GM18499 (cell line): ENCODE measurements around the gene SMIM35.

Source experiments
- ATAC-seq: cut with Tn5 transposase; IDR thresholded peaks from one replicate; pipeline ENCODE4 v1.9.1; 2021; ENCODE audit warnings: moderate number of reproducible peaks; ENCODE audit not compliant: insufficient read depth, unreplicated experiment

The SMIM35 gene

DNA sequence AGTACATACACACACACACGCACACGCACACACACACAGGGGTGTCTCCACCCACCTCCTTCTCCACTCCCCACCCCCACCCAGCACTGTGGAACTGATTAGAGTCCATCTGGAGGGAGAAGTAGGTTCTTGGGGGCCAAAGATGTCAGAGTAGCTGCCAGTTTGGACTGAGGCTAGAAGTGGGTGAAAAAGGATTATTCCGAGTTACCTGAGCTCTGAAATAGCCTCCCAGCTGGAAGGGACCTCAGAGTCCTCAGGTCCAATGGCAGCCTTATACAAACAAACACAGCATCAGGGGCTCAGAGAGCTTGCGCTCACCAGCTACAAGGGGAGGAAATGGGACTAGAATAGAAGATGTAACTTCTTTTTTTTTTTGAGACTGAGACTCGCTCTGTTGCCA is 79.7 kb downstream of the SMIM35 start:
- no peak for ATAC-seq

DNA sequence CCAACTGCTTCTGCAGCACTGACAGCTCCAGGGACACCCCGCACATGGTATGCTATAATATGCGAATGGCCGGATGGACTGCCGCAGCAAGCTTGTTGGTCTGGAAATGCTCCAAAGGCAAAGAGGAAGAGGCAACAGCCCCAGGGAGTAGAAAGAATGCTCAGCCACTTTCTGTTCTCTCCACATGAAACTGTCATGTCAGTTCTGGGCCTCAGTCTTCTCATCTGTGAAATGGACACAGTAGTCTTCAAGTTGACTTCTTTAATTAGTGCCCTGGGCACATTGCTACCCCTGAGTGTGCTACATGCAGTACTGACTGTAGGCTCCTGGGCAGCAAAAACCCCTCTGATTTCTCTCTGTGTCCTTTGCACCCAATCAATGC is 80.6 kb downstream of the SMIM35 start:
- no peak for ATAC-seq

DNA sequence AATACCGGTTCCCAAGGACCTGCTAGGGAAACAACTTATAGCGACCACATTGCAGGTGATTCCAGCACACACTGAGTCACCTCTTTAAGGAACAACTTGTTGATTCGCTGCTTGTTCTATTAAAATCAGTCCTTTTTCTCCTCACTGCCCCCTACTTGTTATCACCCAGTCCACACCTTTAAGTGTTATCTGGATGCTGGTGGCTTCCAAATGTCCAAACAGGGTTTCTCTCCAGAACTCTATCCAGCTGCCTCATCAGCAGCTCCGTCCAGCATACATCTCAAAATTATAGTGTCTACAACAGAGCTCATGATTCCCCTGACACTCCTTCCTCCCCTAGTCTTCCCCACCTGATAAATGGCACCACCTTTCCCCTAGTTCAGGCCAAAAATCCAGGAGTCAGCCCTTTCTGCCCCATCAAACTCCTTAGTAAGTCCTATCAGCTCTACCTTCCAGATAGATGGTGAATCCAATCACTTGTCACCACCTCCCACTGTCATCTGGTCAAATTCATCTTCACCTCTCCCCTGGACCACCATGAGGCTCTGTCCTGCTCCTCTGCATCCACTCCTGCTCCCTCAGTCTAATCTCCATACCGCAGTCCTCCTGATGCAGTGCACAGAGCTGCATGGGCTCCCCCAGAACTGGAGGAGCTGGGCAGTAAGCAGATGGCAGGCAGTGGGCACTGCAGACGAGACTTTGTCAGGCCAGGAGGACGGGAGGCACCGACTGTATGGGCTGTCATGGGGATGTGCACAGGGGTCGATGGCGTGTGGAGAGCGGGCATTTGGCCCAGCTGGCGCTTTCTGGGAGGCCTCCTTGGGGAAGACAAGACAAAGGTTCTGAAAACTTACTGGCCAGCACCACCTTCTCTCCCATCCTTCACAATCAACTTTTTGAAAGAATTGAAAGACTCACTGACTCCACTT is 81.3 kb downstream of the SMIM35 start:
- no peak for ATAC-seq

DNA sequence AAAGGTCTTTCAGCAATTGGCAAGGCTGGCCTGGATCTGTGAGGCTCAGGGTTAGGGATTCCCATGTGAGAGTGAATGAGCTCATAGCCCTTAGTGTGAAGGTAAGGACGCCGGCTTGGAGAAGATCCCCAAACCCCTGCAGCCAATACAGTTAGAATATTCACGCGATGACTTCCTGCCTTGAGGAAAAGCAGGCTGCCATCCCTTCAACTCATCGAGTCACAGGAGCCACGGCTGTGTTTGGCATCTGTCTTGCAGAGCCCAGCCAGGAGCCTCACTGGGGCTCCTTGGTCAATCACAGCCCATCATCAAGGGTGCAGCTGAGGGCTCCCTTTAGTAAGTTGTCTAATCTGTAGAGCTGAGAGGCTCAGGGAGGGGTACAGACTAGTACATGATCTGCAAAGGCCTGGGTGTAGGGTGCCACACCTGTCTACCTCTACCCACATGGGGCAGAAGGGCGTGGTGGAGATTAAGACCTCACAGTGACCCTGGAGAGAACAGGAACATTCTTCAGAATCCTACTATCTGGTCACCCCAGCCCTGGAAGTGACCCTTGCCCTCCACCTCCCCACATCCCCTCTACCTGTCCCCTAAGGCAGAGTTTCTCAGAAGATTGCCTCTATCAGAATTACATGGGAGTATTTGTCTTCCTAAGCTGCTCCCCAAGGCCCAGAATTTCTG is 82.1 kb downstream of the SMIM35 start:
- no peak for ATAC-seq

DNA sequence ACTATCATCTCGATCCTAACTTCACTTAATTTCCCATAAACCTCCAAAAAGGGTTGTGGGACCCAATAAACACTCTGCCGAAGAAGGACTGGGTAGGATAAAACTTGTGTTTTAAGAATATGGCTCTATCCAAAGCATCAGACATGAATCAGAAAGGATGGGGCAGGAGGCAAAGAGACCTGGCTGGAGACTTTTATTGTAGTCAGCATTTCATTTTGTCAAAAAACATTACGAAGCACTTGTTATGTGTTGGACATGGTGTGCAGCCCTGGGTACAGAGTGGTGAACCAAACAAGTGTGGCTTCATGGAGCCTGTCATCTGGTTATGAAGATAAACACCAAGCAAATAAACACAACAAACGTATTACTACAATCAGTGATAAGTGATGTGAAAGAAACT is 83.3 kb downstream of the SMIM35 start:
- no peak for ATAC-seq

DNA sequence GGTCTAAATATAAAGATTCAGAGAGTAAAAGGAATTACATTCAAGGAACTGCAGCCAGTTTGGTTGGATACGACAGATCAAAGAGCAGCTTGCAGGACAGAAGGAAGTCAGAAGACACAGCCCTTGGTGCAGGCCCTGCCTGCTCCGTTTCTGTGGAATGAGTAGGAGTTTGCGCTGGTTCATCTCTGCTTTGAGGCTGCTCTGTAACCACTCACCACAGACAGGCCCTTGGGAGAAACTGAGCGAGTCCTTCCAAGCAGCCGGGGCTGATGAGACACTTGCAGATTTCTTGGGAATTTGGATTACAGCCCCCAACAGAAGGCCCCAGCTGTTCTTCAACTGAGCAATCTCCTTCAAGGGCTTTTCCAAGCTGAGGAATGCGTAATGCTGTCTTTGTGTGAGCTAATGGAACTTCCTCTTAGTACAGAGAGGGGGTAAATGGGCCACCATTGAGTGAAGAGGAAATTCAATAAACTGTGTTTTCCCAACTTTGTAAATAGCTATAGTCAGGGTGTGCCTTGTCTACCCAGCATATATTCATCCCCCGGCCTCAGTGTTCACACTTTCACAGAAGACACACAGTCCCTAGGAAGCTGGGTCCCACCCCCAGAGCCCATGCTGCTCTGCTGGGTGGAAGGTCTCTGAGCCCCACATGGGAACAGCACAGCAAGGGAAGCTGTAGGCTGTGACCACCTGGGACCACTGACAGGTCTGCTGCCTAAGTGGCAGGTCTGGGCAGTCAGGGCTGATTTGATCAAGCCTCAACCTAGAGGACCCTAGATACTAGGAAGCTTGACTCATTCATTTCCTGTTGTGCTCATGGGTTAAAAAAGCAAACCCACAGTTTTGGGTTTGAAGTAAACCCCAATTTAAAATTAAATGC is 84.0 kb downstream of the SMIM35 start:
- ATAC-seq = no peak

DNA sequence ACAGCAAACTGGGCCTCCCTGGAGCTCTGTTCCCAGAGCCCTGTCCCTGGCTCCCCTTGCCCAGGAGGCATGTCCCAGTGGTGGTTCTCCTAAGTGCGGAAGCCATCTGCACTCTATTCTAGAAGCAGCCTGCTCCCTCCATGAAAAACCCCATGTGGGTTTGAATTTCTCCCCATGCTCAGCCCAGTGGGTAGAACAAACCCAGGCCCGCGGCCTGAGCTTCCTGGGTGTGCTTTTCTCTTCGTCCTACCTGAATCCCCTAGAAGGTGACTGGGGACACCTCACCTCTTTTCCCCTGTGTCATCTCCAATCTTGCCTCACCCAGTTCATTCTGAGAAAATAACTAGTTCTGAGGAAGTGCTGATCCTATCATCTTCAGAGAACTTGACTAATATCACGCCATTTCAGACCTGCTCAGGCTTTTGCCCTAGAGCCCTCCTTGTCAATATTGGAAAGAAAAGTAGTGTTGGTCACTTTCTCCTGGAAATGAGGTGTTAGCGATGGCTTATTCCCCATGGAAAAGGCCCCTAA is 84.7 kb downstream of the SMIM35 start:
- no peak for ATAC-seq

DNA sequence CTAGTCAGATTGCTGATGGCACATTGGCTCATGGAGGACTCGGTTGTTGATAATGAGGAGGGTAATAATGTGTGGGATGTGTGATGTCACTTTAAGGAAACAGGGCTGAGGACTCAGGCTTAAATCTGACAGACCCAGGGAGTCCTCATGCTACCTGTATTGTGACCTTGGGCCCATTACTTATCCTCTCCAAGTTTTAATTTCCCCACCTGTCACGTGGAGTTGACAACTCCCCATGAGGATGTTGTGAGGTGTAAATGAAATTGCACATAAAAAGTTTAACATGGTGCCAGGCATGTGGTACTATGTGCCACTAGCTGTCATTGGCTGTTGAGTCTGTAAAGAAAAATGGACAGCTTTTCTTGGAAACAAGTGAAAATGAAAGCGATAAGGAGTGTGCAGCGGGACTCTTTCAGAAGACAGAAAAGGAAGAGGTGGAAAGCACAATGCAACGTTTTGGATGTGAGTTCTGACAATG is 85.2 kb downstream of the SMIM35 start:
- ATAC-seq = no peak

DNA sequence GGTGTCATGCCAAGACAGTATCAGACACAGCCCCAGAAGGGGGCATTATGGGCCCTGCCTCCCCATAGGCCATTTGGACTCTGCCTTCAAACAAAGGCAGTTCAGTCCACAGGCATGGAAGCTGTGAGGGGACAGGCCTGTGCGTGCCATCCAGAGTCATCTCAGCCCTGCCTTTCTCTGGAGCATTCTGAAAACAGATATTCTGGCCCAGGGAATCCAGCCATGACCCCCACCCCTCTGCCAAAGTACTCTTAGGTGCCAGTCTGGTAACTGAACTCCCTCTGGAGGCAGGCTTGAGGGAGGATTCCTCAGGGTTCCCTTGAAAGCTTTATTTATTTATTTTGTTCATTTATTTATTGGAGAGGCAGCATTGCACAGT is 85.9 kb downstream of the SMIM35 start:
- ATAC-seq = no peak

DNA sequence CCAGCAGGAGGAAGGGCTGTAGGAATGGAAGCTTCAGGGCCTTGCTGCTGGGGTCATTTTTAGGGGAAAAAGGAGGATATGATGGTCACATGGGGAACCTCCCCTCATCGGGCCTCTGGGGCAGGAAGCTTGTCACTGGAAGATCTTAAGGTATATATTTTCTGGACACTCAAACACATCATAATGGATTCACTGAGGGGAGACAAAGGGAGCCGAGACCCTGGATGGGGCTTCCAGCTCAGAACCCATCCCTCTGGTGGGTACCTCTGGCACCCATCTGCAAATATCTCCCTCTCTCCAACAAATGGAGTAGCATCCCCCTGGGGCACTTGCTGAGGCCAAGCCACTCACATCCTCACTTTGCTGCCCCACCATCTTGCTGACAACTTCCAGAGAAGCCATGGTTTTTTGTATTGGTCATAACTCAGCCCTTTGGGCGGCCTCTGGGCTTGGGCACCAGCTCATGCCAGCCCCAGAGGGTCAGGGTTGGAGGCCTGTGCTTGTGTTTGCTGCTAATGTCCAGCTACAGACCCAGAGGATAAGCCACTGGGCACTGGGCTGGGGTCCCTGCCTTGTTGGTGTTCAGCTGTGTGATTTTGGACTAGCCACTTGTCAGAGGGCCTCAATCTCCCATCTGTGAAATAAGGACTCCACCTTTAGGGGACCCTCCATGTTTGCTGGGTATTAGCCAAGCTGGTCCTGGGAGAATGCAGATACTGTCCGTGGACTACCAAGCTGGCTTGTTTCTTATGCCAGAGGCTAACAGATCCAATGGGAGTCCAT is 86.5 kb downstream of the SMIM35 start:
- no peak for ATAC-seq

DNA sequence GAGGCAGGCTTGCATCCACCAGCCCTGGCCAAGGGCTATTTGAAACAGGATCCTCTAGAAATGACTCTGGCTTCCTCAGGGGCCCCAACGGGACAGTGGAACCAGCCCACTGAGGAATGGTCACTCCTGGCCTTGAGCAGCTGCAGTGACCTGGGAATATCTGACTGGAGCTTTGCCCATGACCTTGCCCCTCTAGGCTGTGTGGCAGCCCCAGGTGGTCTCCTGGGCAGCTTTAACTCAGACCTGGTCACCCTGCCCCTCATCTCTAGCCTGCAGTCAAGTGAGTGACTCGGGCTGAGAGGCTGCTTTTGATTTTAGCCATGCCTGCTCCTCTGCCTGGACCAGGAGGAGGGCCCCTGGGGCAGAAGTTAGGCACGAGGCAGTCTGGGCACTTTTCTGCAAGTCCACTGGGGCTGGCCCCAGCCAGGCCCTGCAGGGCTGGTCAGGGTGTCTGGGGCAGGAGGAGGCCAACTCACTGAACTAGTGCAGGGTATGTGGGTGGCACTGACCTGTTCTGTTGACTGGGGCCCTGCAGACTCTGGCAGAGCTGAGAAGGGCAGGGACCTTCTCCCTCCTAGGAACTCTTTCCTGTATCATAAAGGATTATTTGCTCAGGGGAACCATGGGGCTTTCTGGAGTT is 87.3 kb downstream of the SMIM35 start:
- no peak for ATAC-seq

DNA sequence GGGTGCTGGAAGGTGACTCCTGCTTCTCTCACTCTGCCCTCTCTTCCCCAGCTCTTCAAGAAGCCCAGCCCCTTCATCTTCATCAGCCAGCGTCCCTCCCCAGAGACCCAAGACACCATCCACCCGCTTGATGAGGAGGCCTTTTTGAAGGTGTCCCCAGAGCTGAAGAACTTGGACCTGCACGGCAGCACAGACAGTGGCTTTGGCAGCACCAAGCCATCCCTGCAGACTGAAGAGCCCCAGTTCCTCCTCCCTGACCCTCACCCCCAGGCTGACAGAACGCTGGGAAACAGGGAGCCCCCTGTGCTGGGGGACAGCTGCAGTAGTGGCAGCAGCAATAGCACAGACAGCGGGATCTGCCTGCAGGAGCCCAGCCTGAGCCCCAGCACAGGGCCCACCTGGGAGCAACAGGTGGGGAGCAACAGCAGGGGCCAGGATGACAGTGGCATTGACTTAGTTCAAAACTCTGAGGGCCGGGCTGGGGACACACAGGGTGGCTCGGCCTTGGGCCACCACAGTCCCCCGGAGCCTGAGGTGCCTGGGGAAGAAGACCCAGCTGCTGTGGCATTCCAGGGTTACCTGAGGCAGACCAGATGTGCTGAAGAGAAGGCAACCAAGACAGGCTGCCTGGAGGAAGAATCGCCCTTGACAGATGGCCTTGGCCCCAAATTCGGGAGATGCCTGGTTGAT is 88.0 kb downstream of the SMIM35 start:
- ATAC-seq = no peak

DNA sequence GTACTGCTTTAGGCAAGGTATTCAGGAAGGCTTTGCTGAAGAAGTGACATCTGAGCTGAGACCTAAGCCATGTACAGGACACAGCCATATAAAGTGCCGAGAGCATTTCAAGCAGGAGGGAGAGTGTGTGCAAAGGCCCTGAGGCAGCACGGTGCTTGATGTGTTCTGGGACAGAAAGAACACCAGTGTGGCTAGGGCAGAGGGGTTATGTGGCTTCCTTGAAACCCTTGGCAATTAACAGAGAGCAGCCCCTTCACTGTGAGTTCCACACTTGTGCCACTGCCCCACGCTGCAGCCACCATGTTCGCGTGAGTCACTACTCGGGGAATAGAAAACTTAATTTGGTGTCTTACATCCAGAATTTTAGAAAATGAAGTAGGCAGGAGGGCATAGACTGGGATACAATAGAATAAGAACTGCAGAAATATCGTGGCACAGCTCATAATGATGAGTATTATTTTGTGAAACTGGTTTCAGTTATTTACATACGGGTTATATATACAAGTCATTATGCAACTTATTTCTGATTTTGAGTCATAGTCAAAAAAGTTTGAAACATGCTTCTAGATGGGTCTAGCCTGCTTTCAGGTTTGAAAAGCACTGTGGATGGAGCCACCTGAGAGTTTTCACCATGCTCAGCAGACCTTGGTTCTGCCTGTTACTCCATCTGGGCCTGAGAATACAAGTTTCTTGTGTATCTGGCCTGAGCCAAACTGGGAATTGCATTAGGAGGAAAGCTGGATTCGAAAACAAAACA is 88.8 kb downstream of the SMIM35 start:
- ATAC-seq = peak; percentile 81

DNA sequence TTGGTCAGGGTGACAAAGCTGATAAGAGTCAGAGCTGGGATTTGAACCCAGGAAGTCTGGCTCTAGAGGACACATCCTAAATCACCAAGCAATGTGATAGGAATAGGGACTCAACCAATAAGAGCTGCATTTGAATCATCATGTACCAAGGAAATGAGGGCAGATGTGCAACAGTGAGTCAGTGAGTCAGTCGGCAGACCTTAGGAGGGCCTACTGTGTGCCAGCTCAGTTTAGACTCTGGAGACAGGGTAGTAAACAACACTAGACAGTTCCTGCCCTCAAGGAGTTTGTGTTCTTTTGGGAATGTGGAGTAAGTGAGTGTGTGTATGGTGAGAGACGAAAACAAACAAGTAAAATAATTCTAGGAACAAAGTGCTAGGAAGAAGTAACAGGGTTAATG is 89.4 kb downstream of the SMIM35 start:
- no peak for ATAC-seq

DNA sequence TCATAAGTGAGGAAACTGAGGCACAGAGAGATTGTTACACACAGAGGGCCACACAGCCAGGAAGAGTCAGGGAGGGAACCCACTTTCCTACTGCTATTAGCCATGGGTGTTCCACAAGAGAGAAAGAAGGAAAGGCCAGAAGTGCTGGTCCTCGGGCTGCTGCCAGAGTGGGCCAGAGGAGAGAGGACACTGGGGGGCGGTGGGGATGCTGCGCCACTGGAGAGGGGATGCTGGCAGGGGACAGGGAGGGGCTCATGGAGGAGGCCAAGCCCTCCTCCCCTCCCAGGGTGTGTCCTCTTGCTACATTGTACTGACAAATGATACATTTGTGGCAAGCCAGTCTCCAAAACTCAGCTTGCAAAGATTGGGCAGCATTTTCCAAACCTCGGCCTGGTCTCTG is 90.7 kb downstream of the SMIM35 start:
- ATAC-seq = no peak

DNA sequence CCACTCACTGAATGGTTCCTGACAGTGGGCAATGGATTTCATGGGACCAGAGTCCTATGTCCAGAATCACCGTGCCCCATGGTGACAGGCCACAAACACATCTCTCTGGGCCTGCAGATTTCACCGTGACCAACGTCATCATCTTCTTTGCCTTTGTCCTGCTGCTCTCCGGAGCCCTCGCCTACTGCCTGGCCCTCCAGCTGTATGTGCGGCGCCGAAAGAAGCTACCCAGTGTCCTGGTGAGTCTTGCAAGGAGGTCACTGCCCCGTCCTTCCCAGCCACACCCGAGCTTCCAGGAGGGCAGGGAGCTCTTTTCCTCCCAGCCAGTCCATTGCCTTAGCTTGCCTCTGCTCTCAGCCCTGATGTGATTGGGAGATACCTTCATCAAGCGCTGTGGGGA is 91.3 kb downstream of the SMIM35 start:
- no peak for ATAC-seq

DNA sequence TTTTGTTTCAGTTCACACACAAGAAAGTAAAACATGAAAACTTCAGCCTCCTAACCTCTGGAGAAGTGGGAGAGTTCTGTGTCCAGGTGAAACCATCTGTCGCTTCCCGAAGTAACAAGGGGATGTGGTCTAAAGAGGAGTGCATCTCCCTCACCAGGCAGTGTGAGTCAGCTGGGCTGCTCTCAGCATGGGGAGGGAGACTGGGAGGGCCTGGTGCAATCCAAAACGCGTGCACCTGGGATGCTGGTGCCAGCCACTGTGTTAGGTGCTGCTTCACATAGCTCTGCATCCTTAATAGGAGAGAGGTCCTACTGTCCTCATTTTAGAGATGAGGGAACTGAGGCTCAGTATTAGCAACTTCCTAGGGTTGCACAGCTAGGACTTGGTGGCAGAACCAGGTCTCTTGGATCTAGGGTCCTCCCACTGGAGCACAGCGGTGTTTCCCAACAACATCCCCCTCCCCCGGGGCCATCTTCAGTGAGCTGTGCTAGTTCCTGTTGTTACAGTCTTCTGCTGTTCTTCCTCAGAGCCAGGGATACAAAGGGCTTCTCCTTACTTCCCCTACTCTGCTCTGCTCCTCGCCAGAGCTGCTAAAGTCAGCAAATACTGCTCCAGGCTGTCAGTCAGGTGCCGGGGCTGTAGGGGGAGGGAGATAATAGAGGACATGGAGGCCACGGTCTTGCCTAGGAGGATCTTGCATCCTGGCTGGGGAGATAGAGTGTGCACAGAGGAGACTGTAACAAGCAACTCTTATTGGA is 92.6 kb downstream of the SMIM35 start:
- no peak for ATAC-seq
